Suprapubic skin (tissue), 4 donors: Measurements from ENCODE around the gene ZDHHC14.

Experiments
- POLR2A ChIP-seq, 2 donors: fragments of 450-650 bp; IDR thresholded peaks; one replicate each; pipeline ENCODE4 v1.6.1; 2017; ENCODE audit warnings: antibody characterized with exemption in 2 of 2, mild to moderate bottlenecking in 2 of 2, moderate library complexity in 2 of 2
- POLR2AphosphoS5 ChIP-seq, 3 donors: sonication (generic); formaldehyde crosslinking; IDR thresholded peaks; one replicate each; pipeline ENCODE4 v1.6.1; 2017; ENCODE audit warnings: antibody characterized with exemption in 3 of 3
- TF ChIP-seq, protein P1 (sequence below), 2 donors: fragments of 200-600 bp in 1 of 2; fragments of 450-650 bp in 1 of 2; sonication (generic) in 1 of 2; IDR thresholded peaks; one replicate each; pipeline ENCODE4 v1.5.1; 2016 to 2019; ENCODE audit warnings: antibody characterized with exemption in 2 of 2, mild to moderate bottlenecking in 1 of 2, moderate library complexity in 1 of 2

DNA sequence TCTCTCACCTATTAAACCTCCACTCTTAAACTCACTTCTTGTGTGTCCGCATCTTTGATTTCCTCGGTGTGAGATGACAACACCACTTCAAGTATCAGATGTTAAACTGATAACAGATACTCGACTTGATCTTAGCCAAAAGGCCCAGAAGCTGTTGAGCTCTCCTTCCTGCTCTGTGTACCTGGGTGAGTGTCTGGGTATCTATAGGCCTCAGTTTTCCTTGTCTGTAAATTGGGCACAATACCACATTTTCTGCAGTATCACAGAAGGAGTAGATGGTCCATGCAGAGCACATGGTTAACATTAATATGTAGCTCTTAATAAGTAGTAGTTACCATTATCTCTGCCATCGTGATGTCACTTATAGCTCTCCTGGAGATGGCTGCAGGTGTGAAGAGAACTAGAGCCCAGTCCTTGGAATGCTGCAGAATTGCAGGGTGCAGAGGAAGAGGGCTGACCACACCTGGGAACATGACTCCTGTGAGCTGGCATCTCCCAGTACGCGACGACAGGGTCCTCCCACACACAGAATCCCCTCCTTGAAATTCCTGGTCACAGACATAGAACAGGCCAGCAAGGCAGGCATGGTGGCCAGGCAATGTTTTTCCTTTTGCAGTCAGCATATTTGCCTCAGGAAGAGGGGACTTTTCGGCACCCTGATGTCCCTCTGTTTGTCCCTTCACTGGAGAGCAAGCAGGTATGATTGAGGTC lies 331.8 kb downstream of the ZDHHC14 start:
- TF ChIP-seq POLR2A (IDR thresholded peaks at IDR 0.05) (no peak), POLR2AphosphoS5 (IDR thresholded peaks at IDR 0.05) (no peak)
- TF ChIP-seq, protein P1, sequence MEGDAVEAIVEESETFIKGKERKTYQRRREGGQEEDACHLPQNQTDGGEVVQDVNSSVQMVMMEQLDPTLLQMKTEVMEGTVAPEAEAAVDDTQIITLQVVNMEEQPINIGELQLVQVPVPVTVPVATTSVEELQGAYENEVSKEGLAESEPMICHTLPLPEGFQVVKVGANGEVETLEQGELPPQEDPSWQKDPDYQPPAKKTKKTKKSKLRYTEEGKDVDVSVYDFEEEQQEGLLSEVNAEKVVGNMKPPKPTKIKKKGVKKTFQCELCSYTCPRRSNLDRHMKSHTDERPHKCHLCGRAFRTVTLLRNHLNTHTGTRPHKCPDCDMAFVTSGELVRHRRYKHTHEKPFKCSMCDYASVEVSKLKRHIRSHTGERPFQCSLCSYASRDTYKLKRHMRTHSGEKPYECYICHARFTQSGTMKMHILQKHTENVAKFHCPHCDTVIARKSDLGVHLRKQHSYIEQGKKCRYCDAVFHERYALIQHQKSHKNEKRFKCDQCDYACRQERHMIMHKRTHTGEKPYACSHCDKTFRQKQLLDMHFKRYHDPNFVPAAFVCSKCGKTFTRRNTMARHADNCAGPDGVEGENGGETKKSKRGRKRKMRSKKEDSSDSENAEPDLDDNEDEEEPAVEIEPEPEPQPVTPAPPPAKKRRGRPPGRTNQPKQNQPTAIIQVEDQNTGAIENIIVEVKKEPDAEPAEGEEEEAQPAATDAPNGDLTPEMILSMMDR (IDR thresholded peaks at IDR 0.05): no peak
